ENCODE measurements around the gene IGSF10. TPM values are rescaled to one million over a fixed set of nuclear protein-coding genes. Genes with fewer than 3 reads are reported as not detected.
"Not testable (repeated sequence)": the region's sequence is repeated elsewhere in the genome, so short reads cannot be mapped to it uniquely, and the experiment has no call there.

The IGSF10 gene
- total RNA-seq (2014; rRNA removed; shearing (Covaris generic)): 4.3 and 5.1 TPM in 2 replicates

- DNase-seq (ENCODE audit: low read depth): peak; percentile 42
Observed at GRCh38 chr3:151460774-151461450, at the start of gene IGSF10. IGSF10 (minus strand) TSS chr3:151461061; CDS start chr3:151458709, 2,352 bp downstream.

DNA sequence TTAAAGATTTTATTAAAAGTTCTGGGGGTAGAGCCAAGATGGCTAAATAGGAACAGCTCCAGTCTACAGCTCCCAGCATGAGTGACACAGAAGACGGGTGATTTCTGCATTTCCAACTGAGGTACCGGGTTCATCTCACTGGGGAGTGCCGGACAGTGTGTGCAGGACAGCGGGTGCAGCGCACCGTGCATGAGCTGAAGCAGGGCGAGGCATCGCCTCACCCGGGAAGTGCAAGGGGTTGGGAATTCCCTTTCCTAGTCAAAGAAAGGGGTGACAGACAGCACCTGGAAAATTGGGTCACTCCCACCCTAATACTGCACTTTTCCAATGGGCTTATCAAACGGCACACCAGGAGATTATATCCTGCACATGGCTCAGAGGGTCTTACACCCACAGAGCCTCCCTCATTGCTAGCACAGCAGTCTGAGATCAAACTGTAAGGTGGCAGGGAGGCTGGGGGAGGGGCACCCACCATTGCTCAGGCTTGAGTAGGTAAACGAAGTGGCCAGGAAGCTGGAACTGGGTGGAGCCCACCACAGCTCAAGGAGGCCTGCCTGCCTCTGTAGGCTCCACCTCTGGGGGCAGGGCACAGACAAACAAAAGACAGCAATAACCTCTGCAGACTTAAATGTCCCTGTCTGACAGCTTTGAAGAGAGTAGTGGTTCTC lies 48.7 kb upstream of the IGSF10 start:
- DNase-seq (ENCODE audit: low read depth): not testable (repeated sequence)

GRCh38 chr3:151504606-151505005 lies 43.7 kb upstream of the IGSF10 start:
- DNase-seq (ENCODE audit: low read depth): no peak

DNA sequence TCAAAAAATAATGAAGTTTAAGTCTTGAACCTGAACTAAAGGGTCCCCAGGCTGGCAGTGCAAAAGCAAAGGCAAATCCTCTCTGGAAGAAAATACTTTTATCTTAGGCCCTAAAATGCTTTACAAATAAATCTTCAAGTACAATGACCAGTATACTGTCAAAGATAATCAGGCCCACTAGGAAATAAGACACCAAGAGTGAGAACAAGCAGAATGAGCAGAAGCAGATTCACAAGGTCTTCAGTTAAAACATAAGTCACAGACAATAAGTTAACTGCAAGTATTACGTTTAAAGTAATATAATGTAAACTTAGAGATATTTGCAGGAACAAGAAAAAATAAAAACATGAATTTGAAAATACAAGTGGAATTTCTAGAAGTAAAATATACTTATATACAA lies 42.2 kb upstream of the IGSF10 start:
- no peak for DNase-seq (ENCODE audit: low read depth)

- DNase-seq (ENCODE audit: low read depth): no peak
Observed at GRCh38 chr3:151501923-151502632, 41.2 kb upstream of the IGSF10 start.

DNA sequence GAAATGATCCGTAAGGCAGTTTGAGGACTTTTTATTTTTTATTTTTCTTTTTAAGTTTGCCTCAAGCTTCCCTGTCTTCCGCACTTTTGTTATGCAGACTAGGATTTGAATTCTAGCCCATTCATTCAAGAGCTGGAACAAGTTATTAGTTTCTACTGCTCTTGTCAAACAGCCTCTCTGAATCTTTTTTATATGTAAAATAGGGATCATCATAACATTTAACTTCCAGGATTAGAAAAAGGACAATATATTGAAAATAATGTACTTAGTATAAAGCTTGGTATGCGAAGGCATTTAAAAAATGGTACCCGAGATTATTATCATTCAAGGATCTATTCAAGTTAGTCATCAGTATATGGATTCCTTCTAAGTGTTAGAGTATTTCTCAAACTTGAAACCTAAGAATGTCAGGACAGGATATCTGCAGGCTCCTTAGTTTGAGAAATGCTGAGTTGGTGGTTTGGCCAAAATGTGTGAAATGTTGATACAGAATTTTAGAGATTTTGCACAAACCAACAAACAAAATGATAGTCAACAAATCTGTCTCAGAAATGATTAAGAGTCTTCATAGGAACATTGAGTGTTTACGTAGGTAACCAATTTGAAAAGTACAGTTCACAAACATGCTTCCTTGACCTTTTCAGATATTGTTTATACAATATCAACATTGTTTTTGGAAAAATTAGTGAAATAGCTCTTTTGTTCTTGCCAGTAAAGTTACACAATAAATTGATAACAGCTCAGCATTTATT lies 40.5 kb upstream of the IGSF10 start:
- no peak for DNase-seq (ENCODE audit: low read depth)

DNA sequence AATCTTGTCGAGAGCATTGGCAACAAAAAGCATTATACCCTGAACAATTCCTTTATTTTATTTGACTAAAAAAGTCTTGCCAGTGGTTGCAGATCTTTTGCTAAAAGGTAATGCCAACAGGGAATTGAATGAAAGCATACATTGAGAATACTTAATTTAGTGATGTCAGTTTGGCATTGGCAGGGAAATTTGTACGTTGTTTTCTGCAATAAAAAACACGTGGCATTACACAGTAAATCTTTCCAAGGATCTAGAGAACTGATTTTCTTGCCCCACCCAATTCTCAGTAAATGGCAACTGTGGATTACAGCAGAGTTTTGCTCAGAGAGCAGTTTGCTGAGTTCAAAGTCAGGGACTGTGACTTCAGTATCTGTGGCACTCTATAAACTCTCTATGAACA lies 38.3 kb upstream of the IGSF10 start:
- no peak for DNase-seq (ENCODE audit: low read depth)

- peak; percentile 11 for DNase-seq (ENCODE audit: low read depth)
Observed at GRCh38 chr3:151491525-151491924, 30.7 kb upstream of the IGSF10 start.

DNA sequence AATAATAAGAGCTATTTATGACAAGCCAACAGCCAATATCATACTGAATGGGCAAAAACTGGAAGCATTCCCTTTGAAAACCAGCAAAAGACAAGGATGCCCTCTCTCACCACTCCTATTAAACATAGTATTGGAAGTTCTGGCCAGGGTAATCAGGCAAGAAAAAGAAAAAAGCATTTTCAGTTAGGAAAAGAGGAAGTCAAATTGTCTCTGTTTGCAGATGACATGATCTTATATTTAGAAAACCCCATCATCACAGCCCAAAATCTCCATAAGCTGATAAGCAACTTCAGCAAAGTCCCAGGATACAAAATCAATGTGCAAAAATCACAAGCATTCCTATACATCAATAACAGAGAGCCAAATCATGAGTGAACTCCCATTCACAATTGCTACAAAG lies 27.0 kb upstream of the IGSF10 start:
- not testable (repeated sequence) for DNase-seq (ENCODE audit: low read depth)

GRCh38 chr3:151483961-151484520 lies 23.2 kb upstream of the IGSF10 start:
- DNase-seq (ENCODE audit: low read depth): no peak

DNA sequence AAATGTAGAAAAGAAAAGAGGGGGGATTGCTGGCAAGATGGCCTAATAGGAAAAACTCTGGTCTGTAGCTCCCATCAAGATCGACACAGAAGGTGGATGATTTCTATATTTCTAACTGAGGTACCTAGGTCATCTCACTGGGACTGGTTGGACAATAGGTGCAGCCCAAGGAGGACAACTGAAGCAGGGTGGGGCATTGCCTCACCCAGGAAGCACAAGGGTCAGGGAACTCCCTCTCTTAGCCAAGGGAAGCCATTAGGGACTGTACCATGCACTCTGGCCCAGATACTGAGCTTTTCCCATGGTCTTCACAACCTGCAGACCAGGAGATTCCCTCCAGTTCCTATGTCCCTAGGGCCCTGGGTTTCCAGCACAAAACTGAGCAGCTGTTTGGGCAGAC lies 22.6 kb upstream of the IGSF10 start:
- no peak for DNase-seq (ENCODE audit: low read depth)

- no peak for DNase-seq (ENCODE audit: low read depth)
Observed at GRCh38 chr3:151480492-151480891, 19.6 kb upstream of the IGSF10 start.

- DNase-seq (ENCODE audit: low read depth): no peak
Observed at GRCh38 chr3:151479452-151479851, 18.6 kb upstream of the IGSF10 start.

GRCh38 chr3:151478335-151478697 lies 17.5 kb upstream of the IGSF10 start:
- no peak for DNase-seq (ENCODE audit: low read depth)

GRCh38 chr3:151477591-151478334 lies 16.9 kb upstream of the IGSF10 start:
- peak; percentile 48 for DNase-seq (ENCODE audit: low read depth)

DNA sequence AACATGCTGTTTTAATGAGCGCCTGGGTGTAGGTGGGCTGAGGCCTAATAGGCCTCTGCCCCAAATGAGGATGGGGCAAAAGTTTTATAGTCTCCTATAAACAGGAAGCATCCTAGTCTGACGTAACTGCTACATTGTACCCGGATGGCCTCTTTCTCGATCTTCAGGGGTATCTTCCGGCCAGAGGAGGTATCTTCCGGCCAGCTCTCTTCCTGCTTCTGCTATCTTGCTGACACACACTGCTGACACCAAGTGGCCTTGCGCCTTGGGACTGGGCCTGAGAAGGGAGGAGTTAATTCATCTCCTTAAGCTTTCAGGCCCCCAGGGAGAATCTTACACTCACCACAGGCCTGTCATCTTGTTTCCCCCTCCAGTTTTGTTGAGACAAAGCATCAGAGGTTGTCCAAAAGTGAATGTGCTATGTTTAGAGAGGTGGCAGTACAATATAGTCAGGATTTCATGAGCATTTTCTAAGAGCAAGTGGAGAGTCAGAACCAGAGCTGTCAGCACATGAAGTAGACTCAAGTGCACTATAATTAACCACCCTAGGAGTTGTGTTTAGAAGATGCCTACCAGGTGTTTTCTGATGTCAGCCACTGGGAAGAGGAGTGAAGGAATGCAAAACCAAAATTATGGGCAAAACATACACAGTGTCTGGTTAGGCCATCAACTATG lies 15.6 kb upstream of the IGSF10 start:
- DNase-seq (ENCODE audit: low read depth): peak; percentile 19

- DNase-seq (ENCODE audit: low read depth): peak; percentile 75
Observed at GRCh38 chr3:151468284-151468917, 7.5 kb upstream of the IGSF10 start.

- no peak for DNase-seq (ENCODE audit: low read depth)
Observed at GRCh38 chr3:151467069-151467468, 6.2 kb upstream of the IGSF10 start.

GRCh38 chr3:151462991-151463390 lies 2.1 kb upstream of the IGSF10 start:
- no peak for DNase-seq (ENCODE audit: low read depth)

DNA sequence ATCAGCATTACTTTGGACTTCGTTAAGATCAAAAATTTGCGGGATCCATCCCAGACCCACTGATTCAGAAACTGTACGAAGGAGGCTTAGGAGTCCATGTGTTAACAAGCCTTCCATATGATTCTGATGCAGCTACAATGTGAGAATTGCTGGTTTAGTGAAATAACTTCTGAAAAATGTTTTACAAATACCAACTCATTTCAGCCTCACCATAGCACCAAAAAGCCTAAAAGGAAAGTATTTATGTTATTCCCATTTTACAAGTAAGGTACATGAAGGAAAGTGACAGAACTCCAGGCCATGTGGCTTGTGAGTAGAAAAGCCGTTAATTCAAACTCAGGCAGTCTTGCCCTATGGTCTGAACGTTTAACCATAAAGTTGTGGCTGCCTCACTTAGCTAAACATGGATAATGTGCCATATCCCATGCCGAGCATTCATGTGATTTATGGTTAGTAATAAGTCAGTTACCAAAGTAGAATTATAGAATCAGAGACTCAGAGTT lies 1.5 kb upstream of the IGSF10 start:
- DNase-seq (ENCODE audit: low read depth): no peak
